Right lobe of liver (tissue), 4 donors: ENCODE measurements around the gene FNDC3B.

Experiments used
- CTCF ChIP-seq, 4 donors: fragments of 200-600 bp in 3 of 4; fragments of 450-650 bp in 1 of 4; IDR thresholded peaks; one replicate each; pipeline versions ENCODE4 v1.5.1 to v1.8.0; 2016 to 2022; ENCODE audit warnings: antibody characterized with exemption in 4 of 4, mild to moderate bottlenecking in 2 of 4
- POLR2A ChIP-seq: fragments of 450-650 bp; IDR thresholded peaks from one replicate; pipeline ENCODE4 v1.6.1; 2017; ENCODE audit warnings: antibody characterized with exemption, mild to moderate bottlenecking
- donor health status: DM: no; HTN: no; CAD: no.
- donor health status: DM: no; HTN: no; CAD: no.
- donor health status: DM: no; HTN: yes; CAD: no.

GRCh38 chr3:172372895-172373294, 333.5 kb downstream of the FNDC3B start:
- TF ChIP-seq POLR2A (no peak), CTCF (IDR thresholded peaks at IDR 0.05) (no peak)
